Endothelial cell of umbilical vein (primary cell): ENCODE measurements around the gene ATP11B. TPM values are rescaled to one million over a fixed set of nuclear protein-coding genes. Genes with fewer than 3 reads are reported as not detected.

Experiments used
- BruUV-seq: library from RNA; stranded (reverse); fragments of 400-500 nt; replicated peaks from 2 replicates; lab custom pipeline; 2021; lab: Mats Ljungman, UMichigan
- CTCF ChIA-PET: fragments of 300-600, 350-600 bp; sonication (Branson Sonifier 250); formaldehyde crosslinking; loops from one replicate; lab custom pipeline; 2021; ENCODE audit warnings: antibody characterized with exemption, inconsistent platforms; lab: Charles Lee
- POLR2A ChIA-PET: fragments of 300-600, 350-600 bp; sonication (Branson Sonifier 250); formaldehyde crosslinking; loops from one replicate; lab custom pipeline; 2021; ENCODE audit warnings: antibody characterized with exemption, inconsistent platforms; lab: Charles Lee
- DNase-seq: peaks from one replicate; pipeline ENCODE4 v3.0.0-alpha.2; 2011; ENCODE audit warnings: low read depth, low spot score
- FAIRE-seq: peaks from 2 replicates; lab custom pipeline; 2011; peaks lifted over from hg19 to GRCh38; lab: Jason Lieb, UNC
- H2AFZ ChIP-seq: 2 replicates; pipeline ENCODE4 v1.6.0; 2012; ENCODE audit warnings: low read depth, low read length, control low read depth, inconsistent platforms
- H3K27ac ChIP-seq: 2 replicates; pipeline ENCODE4 v1.5.1; 2011; ENCODE audit warnings: low read depth, mild to moderate bottlenecking, control low read depth, low read length, moderate library complexity; ENCODE audit not compliant: insufficient read depth
- H3K27me3 ChIP-seq, 2 experiments: 2 replicates each; pipeline versions ENCODE4 v1.6.0 to v1.6.1; 2011; ENCODE audit warnings: low read length in 2 of 2, mixed read lengths in 1 of 2; ENCODE audit not compliant: control insufficient read depth in 2 of 2, insufficient read depth in 2 of 2
- H3K36me3 ChIP-seq, 2 experiments: 2 replicates in 1 of 2; 3 replicates in 1 of 2; pipeline ENCODE4 v1.5.1; 2011; ENCODE audit warnings: low read length in 2 of 2, mild to moderate bottlenecking in 1 of 2, moderate library complexity in 1 of 2; ENCODE audit not compliant: control insufficient read depth in 2 of 2, insufficient read depth in 2 of 2; ENCODE audit errors: extremely low read depth in 1 of 2
- H3K4me1 ChIP-seq: 3 replicates; pipeline ENCODE4 v1.5.1; 2011; ENCODE audit warnings: mild to moderate bottlenecking, low read length; ENCODE audit not compliant: control insufficient read depth, insufficient read depth; ENCODE audit errors: extremely low read depth
- H3K4me2 ChIP-seq: 2 replicates; pipeline ENCODE4 v1.6.1; 2011; ENCODE audit warnings: low read length, control low read depth, mixed read lengths; ENCODE audit not compliant: insufficient read depth
- H3K4me3 ChIP-seq, 3 experiments: fragments of 200-600 bp in 1 of 3; sonication (generic), shearing (Covaris generic) in 1 of 3; replicated peaks in 1 of 3; 2 replicates each; pipeline ENCODE4 v1.5.1; 2011 to 2016; ENCODE audit warnings: control low read depth in 3 of 3, low read length in 3 of 3, mild to moderate bottlenecking in 2 of 3, inconsistent platforms in 1 of 3, low read depth in 1 of 3, moderate library complexity in 1 of 3; ENCODE audit not compliant: insufficient read depth in 1 of 3
- H3K79me2 ChIP-seq: 2 replicates; pipeline ENCODE4 v1.6.0; 2012; ENCODE audit warnings: low read length, inconsistent platforms; ENCODE audit not compliant: control insufficient read depth, insufficient read depth
- H3K9ac ChIP-seq: replicated peaks from 2 replicates; pipeline ENCODE3; 2011; ENCODE audit warnings: low read length, control low read depth; ENCODE audit not compliant: insufficient read depth; ENCODE audit errors: extremely low read depth
- H3K9me1 ChIP-seq: replicated peaks from 3 replicates; pipeline ENCODE4 v1.6.0; 2011; ENCODE audit warnings: mild to moderate bottlenecking, low read length; ENCODE audit not compliant: control insufficient read depth, insufficient read depth; ENCODE audit errors: extremely low read depth
- H3K9me3 ChIP-seq: replicated peaks from 2 replicates; pipeline ENCODE4 v1.5.1; 2012; ENCODE audit warnings: low read length, inconsistent platforms; ENCODE audit not compliant: control insufficient read depth, insufficient read depth
- H4K20me1 ChIP-seq: replicated peaks from 2 replicates; pipeline ENCODE3; 2011; ENCODE audit warnings: mild to moderate bottlenecking, low read length; ENCODE audit not compliant: control insufficient read depth, insufficient read depth; ENCODE audit errors: extremely low read depth
- EZH2 ChIP-seq: IDR thresholded peaks from 2 replicates; pipeline ENCODE4 v1.6.1; 2012; ENCODE audit warnings: borderline replicate concordance, low read depth, mild to moderate bottlenecking, moderate library complexity, low read length, inconsistent platforms; ENCODE audit not compliant: severe bottlenecking
- FOS ChIP-seq: IDR thresholded peaks from 2 replicates; pipeline ENCODE4 v1.6.1; 2011; ENCODE audit warnings: mild to moderate bottlenecking, low read length, moderate library complexity, borderline replicate concordance; ENCODE audit not compliant: insufficient read depth
- POLR2A ChIP-seq: IDR thresholded peaks from 2 replicates; pipeline ENCODE4 v1.6.1; 2012; ENCODE audit warnings: low read depth, mild to moderate bottlenecking, control low read depth, low read length
- POLR2AphosphoS5 ChIP-seq: IDR thresholded peaks from 2 replicates; pipeline ENCODE4 v1.6.1; 2012; ENCODE audit warnings: low read depth, mild to moderate bottlenecking, control low read depth, low read length, moderate library complexity; ENCODE audit not compliant: insufficient read depth
- dilution Hi-C: fragments of 300-500 bp; cut with MboI; formaldehyde crosslinking; loops from one replicate; pipeline ENCODE4 v1.15.0; 2019; ENCODE audit warnings: low sequenced_read_pairs; ENCODE audit not compliant: extremely low pct_ligation_motif_present
- intact Hi-C: fragments of 100-400 bp; cut with micrococcal nuclease; formaldehyde crosslinking; loops from one replicate; pipeline ENCODE4 v1.10.0; 2022
- polyA plus RNA-seq, 4 experiments: library from polyadenylated mRNA; depleted of rRNA in 3 of 4; stranded (reverse) in 3 of 4; unstranded in 1 of 4; fragments of >200 nt; gene quantifications; 2 replicates each; pipeline versions ENCODE4 v1.2.1 to v1.2.3, GENCODE V29; 2011 to 2012; ENCODE audit warnings: missing spikeins in 1 of 4
- total RNA-seq: library from RNA; stranded (reverse); gene quantifications from 2 replicates; pipeline ENCODE4 v1.2.3, GENCODE V29; 2021
- TF ChIP-seq, protein P1 (sequence below), 2 donors: IDR thresholded peaks; 1 replicate in 1 of 2; 2 replicates in 1 of 2; pipeline ENCODE4 v1.5.1; 2011; ENCODE audit warnings: low read length in 2 of 2, mild to moderate bottlenecking in 2 of 2, moderate library complexity in 2 of 2, control low read depth in 1 of 2, inconsistent platforms in 1 of 2, low read depth in 1 of 2; ENCODE audit not compliant: insufficient read depth in 1 of 2; ENCODE audit errors: extremely low read depth in 1 of 2

The ATP11B gene
- total and polyA plus RNA-seq, 2 donors (not counting 3 experiments of a cell fraction or from before 2014, with no cell fraction given), result 10.1 to 49.3 TPM

DNA sequence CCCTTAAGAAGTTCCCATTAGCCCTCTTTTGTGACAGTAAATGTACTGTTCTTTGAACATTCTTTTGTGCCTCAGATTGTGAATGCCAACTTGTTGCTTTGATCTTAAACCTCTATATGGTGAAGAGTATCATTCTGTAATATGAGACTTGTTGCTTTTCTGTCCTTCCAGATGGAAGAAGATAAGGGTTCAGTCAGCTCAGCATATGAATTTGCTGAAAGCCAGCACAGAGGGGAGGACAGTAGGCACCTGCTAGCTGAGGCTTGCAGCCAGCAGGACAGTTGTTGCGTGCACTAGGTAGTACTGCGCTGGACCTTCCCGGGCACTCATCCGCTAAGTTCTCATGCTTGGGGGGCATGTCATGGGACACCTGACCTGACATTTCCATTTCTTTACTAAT lies 112.3 kb downstream of the ATP11B start:
- intact Hi-C loops, result loop anchor here (5.0 kb wide), 1 partner anchor 193 kb away; no protein-coding TSS in a partner anchor
- DNase-seq, result no peak
- no peak overlapping the region for H3K27ac ChIP-seq
- POLR2A ChIA-PET, result interaction anchor here (0.7 kb wide), 1 partner anchor 157 kb away, joined by 3 read pairs; no protein-coding TSS in a partner anchor
- no peaks in the 10 kb centered on the region for H3K9me3 ChIP-seq
- no peak overlapping the region for H3K4me2 ChIP-seq
- no peaks in the 10 kb centered on the region for H3K79me2 ChIP-seq
- H2AFZ ChIP-seq, result no peak overlapping the region
- dilution Hi-C loops, result no loop called here
- H3K27me3 ChIP-seq, result no peaks in the 10 kb centered on the region
- no peak overlapping the region for H3K4me3 ChIP-seq
- H3K4me1 ChIP-seq, result no peaks in the 10 kb centered on the region
- no peaks in the 10 kb centered on the region for H3K9me1 ChIP-seq
- peaks cover 0 to 2% of the 10 kb centered on the region in 2 experiments for H3K36me3 ChIP-seq
- BruUV-seq, result no TSS peak
- CTCF ChIA-PET, result no interaction called here
- H4K20me1 ChIP-seq, result no peaks in the 10 kb centered on the region
- FAIRE-seq, result no peak
- TF ChIP-seq POLR2A (no peak), POLR2AphosphoS5 (no peak)
- no peak overlapping the region for H3K9ac ChIP-seq

DNA sequence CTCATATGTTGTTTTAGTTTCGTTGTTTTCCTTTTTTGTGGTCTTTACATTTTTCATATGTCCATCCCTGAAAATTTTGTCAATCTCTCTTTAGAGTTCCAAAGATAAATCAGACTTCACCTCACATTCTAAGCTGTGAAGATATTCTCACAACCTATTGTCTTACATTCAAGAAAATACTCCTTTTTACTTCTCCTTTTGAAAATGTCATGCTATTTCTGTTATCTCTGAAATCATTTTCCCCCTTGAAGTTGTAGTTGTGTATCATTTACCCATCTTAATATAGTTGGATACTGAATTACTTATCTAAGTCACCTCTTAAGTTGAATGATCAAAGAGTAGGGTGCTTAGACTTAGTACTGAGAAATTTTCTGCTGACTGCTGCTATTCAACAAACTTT lies 112.7 kb downstream of the ATP11B start:
- CTCF ChIA-PET, result no interaction called here
- POLR2A ChIA-PET, result no interaction called here
- no peak for DNase-seq
- no peaks in the 10 kb centered on the region for H4K20me1 ChIP-seq
- no peak overlapping the region for H3K9ac ChIP-seq
- peaks cover 0 to 2% of the 10 kb centered on the region in 2 experiments for H3K36me3 ChIP-seq
- intact Hi-C loops, result loop anchor here (5.0 kb wide), 1 partner anchor 194 kb away; no protein-coding TSS in a partner anchor
- no peaks in the 10 kb centered on the region for H3K79me2 ChIP-seq
- no peak for FAIRE-seq
- H3K4me3 ChIP-seq, result no peak overlapping the region
- TF ChIP-seq, protein P1, sequence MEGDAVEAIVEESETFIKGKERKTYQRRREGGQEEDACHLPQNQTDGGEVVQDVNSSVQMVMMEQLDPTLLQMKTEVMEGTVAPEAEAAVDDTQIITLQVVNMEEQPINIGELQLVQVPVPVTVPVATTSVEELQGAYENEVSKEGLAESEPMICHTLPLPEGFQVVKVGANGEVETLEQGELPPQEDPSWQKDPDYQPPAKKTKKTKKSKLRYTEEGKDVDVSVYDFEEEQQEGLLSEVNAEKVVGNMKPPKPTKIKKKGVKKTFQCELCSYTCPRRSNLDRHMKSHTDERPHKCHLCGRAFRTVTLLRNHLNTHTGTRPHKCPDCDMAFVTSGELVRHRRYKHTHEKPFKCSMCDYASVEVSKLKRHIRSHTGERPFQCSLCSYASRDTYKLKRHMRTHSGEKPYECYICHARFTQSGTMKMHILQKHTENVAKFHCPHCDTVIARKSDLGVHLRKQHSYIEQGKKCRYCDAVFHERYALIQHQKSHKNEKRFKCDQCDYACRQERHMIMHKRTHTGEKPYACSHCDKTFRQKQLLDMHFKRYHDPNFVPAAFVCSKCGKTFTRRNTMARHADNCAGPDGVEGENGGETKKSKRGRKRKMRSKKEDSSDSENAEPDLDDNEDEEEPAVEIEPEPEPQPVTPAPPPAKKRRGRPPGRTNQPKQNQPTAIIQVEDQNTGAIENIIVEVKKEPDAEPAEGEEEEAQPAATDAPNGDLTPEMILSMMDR (IDR thresholded peaks at IDR 0.05; ENCODE audit: extremely low read depth in 1 of 2, insufficient read depth in 1 of 2, low read depth in 1 of 2, low read length in 2 of 2), result no peak
- TF ChIP-seq EZH2 (no peak), FOS (no peak)
- dilution Hi-C loops, result no loop called here
- no peak overlapping the region for H2AFZ ChIP-seq
- H3K4me1 ChIP-seq, result no peaks in the 10 kb centered on the region
- H3K9me3 ChIP-seq, result no peaks in the 10 kb centered on the region
- H3K27me3 ChIP-seq, result no peaks in the 10 kb centered on the region
- no TSS peak for BruUV-seq
- no peaks in the 10 kb centered on the region for H3K9me1 ChIP-seq
- H3K27ac ChIP-seq, result no peak overlapping the region
- H3K4me2 ChIP-seq, result no peak overlapping the region
